Upper lobe of right lung (tissue), 1 donor: ENCODE results near the gene NIN. TPM values are rescaled to one million over a fixed set of nuclear protein-coding genes. Genes with fewer than 3 reads are reported as not detected.

ENCODE experiments used
- ATAC-seq: fragments of 200-7000 bp; cut with Tn5 transposase; one replicate; pipeline ENCODE4 v1.9.1; 2020; ENCODE audit warnings: mild to moderate bottlenecking, moderate library complexity
- DNase-seq: peaks from one replicate; pipeline ENCODE4 v3.0.0-alpha.2; 2020
- H3K27ac ChIP-seq: fragments of 200-600 bp; one replicate; pipeline ENCODE4 v1.8.0; 2022
- H3K27me3 ChIP-seq: fragments of 200-600 bp; one replicate; pipeline ENCODE4 v1.8.0; 2022; ENCODE audit warnings: mild to moderate bottlenecking
- H3K36me3 ChIP-seq: fragments of 200-600 bp; one replicate; pipeline ENCODE4 v1.8.0; 2022
- H3K4me1 ChIP-seq: fragments of 200-600 bp; one replicate; pipeline ENCODE4 v1.8.0; 2022
- H3K4me3 ChIP-seq: fragments of 200-600 bp; one replicate; pipeline ENCODE4 v1.8.0; 2022; ENCODE audit warnings: mild to moderate bottlenecking
- H3K9me3 ChIP-seq: fragments of 200-600 bp; one replicate; pipeline ENCODE4 v1.8.0; 2022
- intact Hi-C: fragments of 100-400 bp; cut with DNase I; formaldehyde crosslinking; loops from one replicate; pipeline ENCODE4 v1.11.0; 2022
- total RNA-seq: library from RNA; stranded (reverse); fragmentation: NEBNext Ultra II Directional; extraction: Animal tissue kit (Norgen Biotek cat#: 25700); gene quantifications from one replicate; pipeline ENCODE4 v1.2.1, GENCODE V29; 2021
- TF ChIP-seq, protein P1 (sequence below): fragments of 200-600 bp; IDR thresholded peaks from one replicate; pipeline ENCODE4 v1.8.0; 2022; ENCODE audit warnings: antibody characterized with exemption
- donor health status: DM: no; HTN: yes; CAD: no; lungs with severe emphysema.

NIN gene
- total RNA-seq, 1 donor from 2014 or later: 37.5 TPM

GRCh38 chr14:50762931-50763300, 68.0 kb downstream of the NIN start:
- H3K4me1 ChIP-seq: no peaks in the 10 kb centered on the region
- H3K9me3 ChIP-seq: no peaks in the 10 kb centered on the region
- DNase-seq (no peak), ATAC-seq (no peak)
- no peak overlapping the region for H3K27ac ChIP-seq
- no peaks in the 10 kb centered on the region for H3K27me3 ChIP-seq
- intact Hi-C loops: no loop called here
- H3K4me3 ChIP-seq: no peak overlapping the region
- H3K36me3 ChIP-seq: peaks cover 77% of the 10 kb centered on the region
- TF ChIP-seq, protein P1, sequence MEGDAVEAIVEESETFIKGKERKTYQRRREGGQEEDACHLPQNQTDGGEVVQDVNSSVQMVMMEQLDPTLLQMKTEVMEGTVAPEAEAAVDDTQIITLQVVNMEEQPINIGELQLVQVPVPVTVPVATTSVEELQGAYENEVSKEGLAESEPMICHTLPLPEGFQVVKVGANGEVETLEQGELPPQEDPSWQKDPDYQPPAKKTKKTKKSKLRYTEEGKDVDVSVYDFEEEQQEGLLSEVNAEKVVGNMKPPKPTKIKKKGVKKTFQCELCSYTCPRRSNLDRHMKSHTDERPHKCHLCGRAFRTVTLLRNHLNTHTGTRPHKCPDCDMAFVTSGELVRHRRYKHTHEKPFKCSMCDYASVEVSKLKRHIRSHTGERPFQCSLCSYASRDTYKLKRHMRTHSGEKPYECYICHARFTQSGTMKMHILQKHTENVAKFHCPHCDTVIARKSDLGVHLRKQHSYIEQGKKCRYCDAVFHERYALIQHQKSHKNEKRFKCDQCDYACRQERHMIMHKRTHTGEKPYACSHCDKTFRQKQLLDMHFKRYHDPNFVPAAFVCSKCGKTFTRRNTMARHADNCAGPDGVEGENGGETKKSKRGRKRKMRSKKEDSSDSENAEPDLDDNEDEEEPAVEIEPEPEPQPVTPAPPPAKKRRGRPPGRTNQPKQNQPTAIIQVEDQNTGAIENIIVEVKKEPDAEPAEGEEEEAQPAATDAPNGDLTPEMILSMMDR: no peak

GRCh38 chr14:50762001-50762930, 68.7 kb downstream of the NIN start:
- intact Hi-C loops: no loop called here
- TF ChIP-seq, protein P1: no peak
- Histone ChIP-seq H3K27ac (no peak overlapping the region), H3K27me3 (no peaks in the 10 kb centered on the region), H3K4me3 (no peak overlapping the region), H3K36me3 (peaks cover 79% of the 10 kb centered on the region), H3K4me1 (no peaks in the 10 kb centered on the region), H3K9me3 (no peaks in the 10 kb centered on the region)
- DNase-seq (no peak), ATAC-seq (no peak)

DNA sequence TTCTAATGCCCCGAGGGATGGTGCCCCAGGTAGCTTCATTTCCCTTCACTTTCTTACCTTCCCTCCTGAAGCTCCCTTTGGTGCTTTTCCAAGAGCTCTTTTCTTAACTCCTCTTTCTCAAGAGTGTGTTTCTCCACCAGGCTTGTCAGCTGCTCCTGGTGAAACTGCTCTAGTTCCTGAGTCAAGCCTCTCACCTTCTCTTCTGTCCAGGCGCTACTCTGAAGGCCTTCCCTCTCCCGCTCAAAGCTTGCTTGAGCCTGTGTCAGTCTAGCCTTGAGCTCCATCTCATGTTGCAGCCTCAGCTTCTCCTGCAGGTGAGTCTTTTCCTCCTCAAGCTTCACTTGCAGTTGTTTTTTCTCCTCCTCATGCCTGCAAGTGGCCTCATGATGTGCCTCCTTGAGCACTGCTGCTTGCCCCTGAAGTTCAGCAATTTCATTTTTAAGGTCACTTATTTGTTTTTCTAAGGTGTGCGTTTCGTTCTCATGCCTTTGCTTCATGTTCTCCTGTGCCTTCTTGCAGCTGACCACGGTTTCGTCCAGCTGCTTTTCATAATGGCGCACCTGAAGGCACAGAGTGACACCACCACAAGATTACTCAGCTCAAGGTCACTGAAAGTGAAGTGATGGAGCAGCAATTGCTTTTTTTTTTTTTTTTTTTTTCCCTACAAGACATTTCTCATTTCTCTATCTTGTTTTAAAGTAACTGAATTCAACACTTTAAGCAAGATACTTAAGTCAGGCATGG, 71.0 kb downstream of the NIN start:
- H3K36me3 ChIP-seq: peaks cover 70% of the 10 kb centered on the region
- TF ChIP-seq, protein P1: no peak
- H3K4me3 ChIP-seq: no peak overlapping the region
- H3K4me1 ChIP-seq: no peaks in the 10 kb centered on the region
- no peaks in the 10 kb centered on the region for H3K9me3 ChIP-seq
- no peaks in the 10 kb centered on the region for H3K27me3 ChIP-seq
- H3K27ac ChIP-seq: no peak overlapping the region
- ATAC-seq: no peak
- intact Hi-C loops: no loop called here
- DNase-seq: no peak

DNA sequence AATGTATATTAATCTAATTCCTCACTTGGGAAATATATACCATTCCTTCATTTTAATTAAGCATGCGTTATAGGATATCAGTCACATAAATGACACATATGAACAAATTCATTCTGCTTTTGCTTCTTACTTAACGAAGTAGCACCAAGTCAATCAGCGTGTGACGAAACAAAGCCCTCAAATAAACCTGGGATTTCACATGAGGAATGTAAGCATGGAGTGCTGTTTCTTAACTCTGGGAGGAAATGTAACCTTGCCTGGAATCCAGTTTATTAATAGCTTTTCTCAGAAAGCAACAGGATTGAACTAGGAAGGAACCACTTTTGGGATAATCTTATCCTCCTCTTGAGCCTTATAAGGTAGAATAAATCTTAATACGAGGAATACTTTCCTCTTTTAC, 72.0 kb downstream of the NIN start:
- Histone ChIP-seq H3K36me3 (peaks cover 66% of the 10 kb centered on the region), H3K27me3 (no peaks in the 10 kb centered on the region), H3K9me3 (no peaks in the 10 kb centered on the region), H3K4me3 (no peak overlapping the region), H3K27ac (no peak overlapping the region), H3K4me1 (no peaks in the 10 kb centered on the region)
- TF ChIP-seq, protein P1: no peak
- no peak for DNase-seq
- no peak for ATAC-seq
- intact Hi-C loops: no loop called here

DNA sequence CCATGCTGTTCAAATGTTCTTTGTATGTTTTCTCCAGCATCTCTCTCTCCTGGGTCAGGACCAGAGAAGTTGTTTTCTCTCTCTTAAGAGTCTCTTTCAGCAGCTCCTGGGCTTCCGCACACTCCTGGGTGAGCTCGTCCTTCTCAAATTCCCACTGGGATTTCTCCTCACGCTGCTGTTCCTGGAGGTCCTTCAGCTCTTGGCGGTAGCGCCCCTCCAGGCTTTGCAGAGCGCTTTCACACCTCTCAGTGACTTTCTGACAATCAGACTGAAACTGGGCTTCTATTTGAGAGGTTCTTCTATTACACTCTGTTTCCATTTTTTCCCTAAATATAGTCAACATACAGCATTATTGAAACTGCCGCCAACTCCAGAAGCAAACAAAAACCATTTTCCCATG, 72.7 kb downstream of the NIN start:
- H3K4me3 ChIP-seq: no peak overlapping the region
- no peaks in the 10 kb centered on the region for H3K27me3 ChIP-seq
- TF ChIP-seq, protein P1: no peak
- intact Hi-C loops: no loop called here
- H3K27ac ChIP-seq: no peak overlapping the region
- H3K4me1 ChIP-seq: no peaks in the 10 kb centered on the region
- ATAC-seq: no peak
- no peak for DNase-seq
- H3K9me3 ChIP-seq: no peaks in the 10 kb centered on the region
- H3K36me3 ChIP-seq: peaks cover 66% of the 10 kb centered on the region
